Retinal pigment epithelial cell (primary cell): ENCODE data around the gene CFAP100.

Experiments used
- DNase-seq: peaks from one replicate; pipeline ENCODE4 v3.0.0-alpha.2; 2010; ENCODE audit warnings: low read depth
- H3K4me3 ChIP-seq: 2 replicates; pipeline ENCODE4 v1.5.1; 2011; ENCODE audit warnings: mild to moderate bottlenecking, low read length, control low read depth, moderate library complexity
- CTCF ChIP-seq: conservative IDR thresholded peaks from 2 replicates; pipeline ENCODE4 v1.5.1; 2011; ENCODE audit warnings: low read depth, low read length, control low read depth, inconsistent platforms

CFAP100 gene

GRCh38 chr3:126413693-126414080, 19.0 kb downstream of the CFAP100 start:
- no peak for TF ChIP-seq CTCF
- no peak overlapping the region for H3K4me3 ChIP-seq
- no peak for DNase-seq

- TF ChIP-seq CTCF: no peak
- no peak for DNase-seq
- H3K4me3 ChIP-seq: no peak overlapping the region
Observed at GRCh38 chr3:126414406-126414805, 19.7 kb downstream of the CFAP100 start.

GRCh38 chr3:126414961-126415660, 20.4 kb downstream of the CFAP100 start:
- no peak for DNase-seq
- no peak for TF ChIP-seq CTCF
- no peak overlapping the region for H3K4me3 ChIP-seq

- no peak overlapping the region for H3K4me3 ChIP-seq
- TF ChIP-seq CTCF: no peak
- DNase-seq: no peak
Observed at GRCh38 chr3:126415661-126416591, 21.2 kb downstream of the CFAP100 start.

- no peak overlapping the region for H3K4me3 ChIP-seq
- peak; percentile 42 for DNase-seq
- TF ChIP-seq CTCF: no peak
Observed at GRCh38 chr3:126416943-126417342, 22.2 kb downstream of the CFAP100 start.

GRCh38 chr3:126417515-126417914, 22.8 kb downstream of the CFAP100 start:
- TF ChIP-seq CTCF: no peak
- no peak overlapping the region for H3K4me3 ChIP-seq
- DNase-seq: no peak
